HCT116 (cell line): Measurements from ENCODE around the gene MTIF3. TPM values are rescaled to one million over a fixed set of nuclear protein-coding genes. Genes with fewer than 3 reads are reported as not detected.

ENCODE experiments used
- ATAC-seq: fragments of 200-7000 bp; cut with Tn5 transposase; 2 replicates; pipeline ENCODE4 v1.9.1; 2020; ENCODE audit warnings: mild to moderate bottlenecking, moderate library complexity
- BruUV-seq: library from RNA; stranded (reverse); fragments of 400-500 nt; replicated peaks from 2 replicates; lab custom pipeline; 2021; lab: Mats Ljungman, UMichigan
- CTCF ChIA-PET: fragments of 300-600 bp; sonication (Branson Sonifier 250); formaldehyde crosslinking; loops from one replicate; lab custom pipeline; 2021; ENCODE audit warnings: antibody characterized with exemption; lab: Charles Lee
- POLR2A ChIA-PET: fragments of 300-600, 350-600 bp; sonication (Branson Sonifier 250); formaldehyde crosslinking; loops from one replicate; lab custom pipeline; 2021; ENCODE audit warnings: antibody characterized with exemption; lab: Charles Lee
- RAD21 ChIA-PET, 2 experiments: fragments of 300-600 bp; sonication (Branson Sonifier 250); formaldehyde crosslinking; loops; one replicate each; lab custom pipeline; 2023; ENCODE audit warnings: low total read pairs in 2 of 2; ENCODE audit not compliant: uncharacterized antibody in 2 of 2, unreplicated experiment in 2 of 2, low non-redundant PET in 1 of 2; lab: Charles Lee
- DNase-seq: peaks from one replicate; pipeline ENCODE4 v3.0.0-alpha.2; 2010; ENCODE audit warnings: low read depth, low spot score
- H2AFZ ChIP-seq: fragments of 200-600 bp; shearing (Covaris generic), sonication (generic); 2 replicates; pipeline ENCODE4 v1.6.1; 2017; ENCODE audit warnings: low read depth, mixed run types, mixed read lengths, antibody characterized with exemption, low read length; ENCODE audit not compliant: poor library complexity, severe bottlenecking
- H3K27ac ChIP-seq: 2 replicates; pipeline ENCODE4 v1.5.1; 2012; ENCODE audit warnings: low read depth, low read length
- H3K27me3 ChIP-seq: fragments of 200-600 bp; sonication (generic); 2 replicates; pipeline ENCODE4 v1.6.1; 2016; ENCODE audit warnings: mixed run types, low read length, mixed read lengths; ENCODE audit not compliant: insufficient read depth
- H3K36me3 ChIP-seq, 2 experiments: fragments of 200-500 bp in 1 of 2; fragments of 200-600 bp in 1 of 2; sonication (Bioruptor generic) in 1 of 2; sonication (generic) in 1 of 2; 2 replicates each; pipeline versions ENCODE4 v1.5.1 to v1.6.1; 2014 to 2016; ENCODE audit warnings: low read length in 2 of 2, inconsistent platforms in 1 of 2, mixed read lengths in 1 of 2, mixed run types in 1 of 2; ENCODE audit not compliant: insufficient read depth in 2 of 2, control insufficient read depth in 1 of 2
- H3K4me1 ChIP-seq, 2 experiments: fragments of 200-600 bp in 1 of 2; sonication (generic) in 1 of 2; 2 replicates each; pipeline versions ENCODE4 v1.5.1 to v1.6.1; 2012 to 2017; ENCODE audit warnings: low read length in 2 of 2, inconsistent platforms in 1 of 2, mild to moderate bottlenecking in 1 of 2, mixed read lengths in 1 of 2, mixed run types in 1 of 2, moderate library complexity in 1 of 2; ENCODE audit not compliant: insufficient read depth in 2 of 2, control insufficient read depth in 1 of 2
- H3K4me2 ChIP-seq: fragments of 200-600 bp; sonication (generic); 2 replicates; pipeline ENCODE4 v1.6.1; 2017; ENCODE audit warnings: mixed run types, low read length, mixed read lengths
- H3K4me3 ChIP-seq, 2 experiments: fragments of 200-600 bp in 1 of 2; sonication (generic) in 1 of 2; replicated peaks in 1 of 2; 2 replicates each; pipeline ENCODE4 v1.5.1; 2011 to 2016; ENCODE audit warnings: low read length in 2 of 2, control low read depth in 1 of 2, low read depth in 1 of 2, mild to moderate bottlenecking in 1 of 2, mixed read lengths in 1 of 2, mixed run types in 1 of 2
- H3K79me2 ChIP-seq: fragments of 200-600 bp; sonication (generic); 2 replicates; pipeline ENCODE4 v1.6.1; 2017; ENCODE audit warnings: mild to moderate bottlenecking, mixed run types, low read length, moderate library complexity, mixed read lengths; ENCODE audit not compliant: insufficient read depth
- H3K9ac ChIP-seq: fragments of 200-600 bp; sonication (generic); 2 replicates; pipeline ENCODE4 v1.6.1; 2016; ENCODE audit warnings: low read length, mixed read lengths
- H3K9me2 ChIP-seq: fragments of 200-600 bp; sonication (generic), shearing (Covaris generic); 2 replicates; pipeline ENCODE4 v1.6.1; 2017; ENCODE audit warnings: mixed run types, mild to moderate bottlenecking, moderate library complexity; ENCODE audit not compliant: insufficient read depth
- H3K9me3 ChIP-seq, 2 experiments: fragments of 200-500 bp in 1 of 2; fragments of 200-600 bp in 1 of 2; sonication (Bioruptor generic) in 1 of 2; sonication (generic) in 1 of 2; 2 replicates each; pipeline ENCODE4 v1.6.1; 2014 to 2017; ENCODE audit warnings: low read length in 2 of 2, mixed read lengths in 2 of 2, inconsistent platforms in 1 of 2, low read depth in 1 of 2, mild to moderate bottlenecking in 1 of 2, mixed run types in 1 of 2, moderate library complexity in 1 of 2; ENCODE audit not compliant: control insufficient read depth in 1 of 2, insufficient read depth in 1 of 2
- H4K20me1 ChIP-seq: fragments of 200-600 bp; sonication (generic), shearing (Covaris generic); 2 replicates; pipeline ENCODE4 v1.6.1; 2017; ENCODE audit warnings: mixed run types, mild to moderate bottlenecking, moderate library complexity; ENCODE audit not compliant: insufficient read depth
- ATF3 ChIP-seq: IDR thresholded peaks from 2 replicates; pipeline ENCODE4 v1.6.1; 2012
- CEBPB ChIP-seq: IDR thresholded peaks from 2 replicates; pipeline ENCODE4 v1.6.1; 2012; ENCODE audit warnings: low read depth
- ELF1 ChIP-seq: IDR thresholded peaks from 2 replicates; pipeline ENCODE4 v1.6.1; 2012; ENCODE audit warnings: low read depth, borderline replicate concordance
- EZH2 ChIP-seq: fragments of 200-600 bp; sonication (generic); IDR thresholded peaks from 2 replicates; pipeline ENCODE4 v1.6.1; 2017; ENCODE audit warnings: antibody characterized with exemption, mixed run types
- EZH2phosphoT487 ChIP-seq: fragments of 200-600 bp; IDR thresholded peaks from 2 replicates; pipeline ENCODE4 v1.6.1; 2018; ENCODE audit warnings: antibody characterized with exemption, borderline replicate concordance
- FOSL1 ChIP-seq: IDR thresholded peaks from 2 replicates; pipeline ENCODE4 v1.6.1; 2012; ENCODE audit warnings: low read depth
- POLR2AphosphoS5 ChIP-seq: IDR thresholded peaks from 2 replicates; pipeline ENCODE4 v1.6.1; 2011; ENCODE audit warnings: mild to moderate bottlenecking, low read depth, low read length, moderate library complexity
- RAD21 ChIP-seq: IDR thresholded peaks from 2 replicates; pipeline ENCODE4 v1.6.1; 2012; ENCODE audit warnings: low read depth, mild to moderate bottlenecking
- REST ChIP-seq: IDR thresholded peaks from 2 replicates; pipeline ENCODE4 v1.6.1; 2012; ENCODE audit warnings: low read depth
- SP1 ChIP-seq: IDR thresholded peaks from 2 replicates; pipeline ENCODE4 v1.6.1; 2012; ENCODE audit warnings: low read depth
- SRF ChIP-seq: IDR thresholded peaks from 2 replicates; pipeline ENCODE4 v1.6.1; 2012; ENCODE audit warnings: low read depth
- YY1 ChIP-seq: IDR thresholded peaks from 2 replicates; pipeline ENCODE4 v1.6.1; 2011; ENCODE audit warnings: low read length, low read depth, moderate library complexity, mild to moderate bottlenecking; ENCODE audit not compliant: insufficient replicate concordance; ENCODE audit errors: extremely low read depth
- ZFX ChIP-seq: fragments of 450-650 bp; IDR thresholded peaks from 2 replicates; pipeline ENCODE4 v1.6.1; 2017
- ZNF274 ChIP-seq: fragments of 200-500 bp; sonication (Bioruptor generic); IDR thresholded peaks from 2 replicates; pipeline ENCODE4 v1.6.1; 2014; ENCODE audit warnings: mild to moderate bottlenecking, low read depth, low read length, inconsistent platforms
- intact Hi-C: fragments of 100-400 bp; cut with micrococcal nuclease; formaldehyde crosslinking; loops from 2 replicates; pipeline ENCODE4 v1.10.0; 2022
- total RNA-seq: library from RNA; stranded (reverse); gene quantifications from one replicate; pipeline ENCODE4 v1.2.1, GENCODE V29; 2021; ENCODE audit not compliant: unreplicated experiment

The MTIF3 gene
- total RNA-seq, 1 experiment from 2014 or later, result 27.8 TPM

GRCh38 chr13:27396252-27396846 lies 54.0 kb downstream of the MTIF3 start:
- Histone ChIP-seq H3K9me2 (no peaks in the 10 kb centered on the region), H3K4me3 (no peak overlapping the region), H3K27me3 (no peaks in the 10 kb centered on the region), H3K79me2 (no peaks in the 10 kb centered on the region), H3K4me1 (no peaks in the 10 kb centered on the region), H4K20me1 (no peaks in the 10 kb centered on the region), H2AFZ (no peak overlapping the region), H3K9ac (no peak overlapping the region), H3K27ac (no peak overlapping the region), H3K4me2 (no peak overlapping the region), H3K36me3 (no peaks in the 10 kb centered on the region), H3K9me3 (no peaks in the 10 kb centered on the region)
- CTCF ChIA-PET, result no interaction called here
- BruUV-seq, result no TSS peak
- ATAC-seq (no peak), DNase-seq (no peak)
- intact Hi-C loops, result loop anchor here (10.0 kb wide), 1 partner anchor 228 kb away; the partner anchor contains the start of genes LNX2 and POLR1D
- TF ChIP-seq POLR2AphosphoS5 (no peak), CEBPB (no peak), REST (no peak), ZFX (no peak)
- POLR2A ChIA-PET, result no interaction called here
- RAD21 ChIA-PET, result no interaction called here

GRCh38 chr13:27395007-27395510 lies 55.3 kb downstream of the MTIF3 start:
- CTCF ChIA-PET, result no interaction called here
- BruUV-seq, result no TSS peak
- TF ChIP-seq ZFX (no peak), YY1 (no peak), RAD21 (no peak), EZH2 (no peak), ELF1 (no peak), SP1 (no peak), SRF (no peak), FOSL1 (no peak), ZNF274 (no peak), ATF3 (no peak), EZH2phosphoT487 (no peak)

More at GRCh38 chr13:27395007-27395510, 55.3 kb downstream of the MTIF3 start:
- ATAC-seq (no peak), DNase-seq (no peak)
- intact Hi-C loops, result loop anchor here (10.0 kb wide), 1 partner anchor 230 kb away; the partner anchor contains the start of genes LNX2 and POLR1D
- no peak overlapping the region for H3K4me3 ChIP-seq
- no peak overlapping the region for H3K27ac ChIP-seq
- H3K9ac ChIP-seq, result no peak overlapping the region
- H4K20me1 ChIP-seq, result no peaks in the 10 kb centered on the region
- H3K4me1 ChIP-seq, result no peaks in the 10 kb centered on the region
- no peaks in the 10 kb centered on the region for H3K9me2 ChIP-seq
- H3K4me2 ChIP-seq, result no peak overlapping the region
- H3K9me3 ChIP-seq, result no peaks in the 10 kb centered on the region
- RAD21 ChIA-PET, result no interaction called here
- H2AFZ ChIP-seq, result no peak overlapping the region
- no peaks in the 10 kb centered on the region for H3K36me3 ChIP-seq
- no peaks in the 10 kb centered on the region for H3K79me2 ChIP-seq
- POLR2A ChIA-PET, result no interaction called here
- no peaks in the 10 kb centered on the region for H3K27me3 ChIP-seq
